GM12873 (cell line): ENCODE measurements around the gene UBE3B.

Experiments
- TF ChIP-seq, protein P1 (sequence below): IDR thresholded peaks from 2 replicates; pipeline ENCODE4 v1.5.1; 2012; ENCODE audit warnings: low read depth, mild to moderate bottlenecking, moderate library complexity, low read length, control low read depth; ENCODE audit not compliant: insufficient read depth; ENCODE audit errors: missing control alignments

The UBE3B gene

DNA sequence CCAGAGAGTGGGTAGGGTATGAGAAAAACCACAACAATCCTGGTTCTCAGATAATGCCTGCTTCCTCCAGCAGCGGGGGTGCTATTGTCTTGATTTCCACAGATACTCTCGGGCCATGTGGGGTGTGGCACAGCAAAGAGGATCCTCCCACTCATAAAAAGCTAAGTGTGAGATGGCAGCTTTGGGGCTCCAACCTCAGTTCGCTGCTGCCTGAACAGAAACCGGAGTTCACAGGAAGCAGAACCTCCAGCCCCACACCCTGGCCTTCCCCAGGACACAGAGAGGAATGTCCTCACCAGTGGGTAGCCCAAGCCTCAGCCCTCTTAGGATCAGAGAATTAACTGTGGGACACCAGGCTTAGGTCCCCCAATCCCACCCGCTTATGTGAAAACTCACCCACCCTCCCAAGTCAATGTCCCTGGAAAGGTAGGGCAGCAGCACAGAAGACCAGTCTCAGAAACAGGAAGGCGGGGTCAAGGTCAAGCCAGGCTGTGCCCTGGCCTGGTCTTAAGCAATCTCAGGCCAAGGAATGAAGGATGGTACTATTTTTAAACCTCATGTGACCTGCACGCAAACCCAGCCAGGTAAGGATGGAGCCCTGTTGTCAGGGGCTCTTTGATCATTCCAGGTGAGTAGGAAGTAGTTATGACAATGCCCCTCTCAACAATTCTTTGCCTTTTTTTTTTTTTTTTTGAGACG is 9.3 kb upstream of the UBE3B start:
- TF ChIP-seq, protein P1, sequence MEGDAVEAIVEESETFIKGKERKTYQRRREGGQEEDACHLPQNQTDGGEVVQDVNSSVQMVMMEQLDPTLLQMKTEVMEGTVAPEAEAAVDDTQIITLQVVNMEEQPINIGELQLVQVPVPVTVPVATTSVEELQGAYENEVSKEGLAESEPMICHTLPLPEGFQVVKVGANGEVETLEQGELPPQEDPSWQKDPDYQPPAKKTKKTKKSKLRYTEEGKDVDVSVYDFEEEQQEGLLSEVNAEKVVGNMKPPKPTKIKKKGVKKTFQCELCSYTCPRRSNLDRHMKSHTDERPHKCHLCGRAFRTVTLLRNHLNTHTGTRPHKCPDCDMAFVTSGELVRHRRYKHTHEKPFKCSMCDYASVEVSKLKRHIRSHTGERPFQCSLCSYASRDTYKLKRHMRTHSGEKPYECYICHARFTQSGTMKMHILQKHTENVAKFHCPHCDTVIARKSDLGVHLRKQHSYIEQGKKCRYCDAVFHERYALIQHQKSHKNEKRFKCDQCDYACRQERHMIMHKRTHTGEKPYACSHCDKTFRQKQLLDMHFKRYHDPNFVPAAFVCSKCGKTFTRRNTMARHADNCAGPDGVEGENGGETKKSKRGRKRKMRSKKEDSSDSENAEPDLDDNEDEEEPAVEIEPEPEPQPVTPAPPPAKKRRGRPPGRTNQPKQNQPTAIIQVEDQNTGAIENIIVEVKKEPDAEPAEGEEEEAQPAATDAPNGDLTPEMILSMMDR: no peak

DNA sequence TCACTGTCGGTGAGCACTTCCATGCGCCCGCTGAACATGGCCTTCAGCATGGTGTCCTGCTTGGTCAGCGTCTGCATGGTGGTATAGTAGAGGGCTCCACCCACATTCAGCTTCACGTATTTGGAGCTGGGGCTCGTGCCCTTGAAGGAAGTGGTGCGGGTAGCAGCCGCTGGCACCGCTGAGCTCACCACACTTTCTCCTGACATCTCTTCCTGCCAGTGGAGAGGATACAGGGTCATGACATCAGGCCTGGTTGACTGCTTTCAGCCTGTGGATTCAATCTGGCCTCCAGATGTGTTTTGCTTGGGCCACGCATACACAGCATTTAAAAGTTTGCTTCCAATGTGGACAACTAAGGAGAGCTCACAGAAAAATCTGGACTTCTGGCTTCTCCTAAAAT is 7.9 kb upstream of the UBE3B start:
- TF ChIP-seq, protein P1: no peak

- TF ChIP-seq, protein P1: no peak
Observed at GRCh38 chr12:109473006-109473405, 4.4 kb upstream of the UBE3B start.

- TF ChIP-seq, protein P1: no peak
Observed at GRCh38 chr12:109475121-109475520, 2.3 kb upstream of the UBE3B start.

GRCh38 chr12:109475993-109476806 is 1.2 kb upstream of the UBE3B start:
- TF ChIP-seq, protein P1: no peak

- TF ChIP-seq, protein P1: no peak
Observed at GRCh38 chr12:109476807-109477184, 638 bp upstream of the UBE3B start.

DNA sequence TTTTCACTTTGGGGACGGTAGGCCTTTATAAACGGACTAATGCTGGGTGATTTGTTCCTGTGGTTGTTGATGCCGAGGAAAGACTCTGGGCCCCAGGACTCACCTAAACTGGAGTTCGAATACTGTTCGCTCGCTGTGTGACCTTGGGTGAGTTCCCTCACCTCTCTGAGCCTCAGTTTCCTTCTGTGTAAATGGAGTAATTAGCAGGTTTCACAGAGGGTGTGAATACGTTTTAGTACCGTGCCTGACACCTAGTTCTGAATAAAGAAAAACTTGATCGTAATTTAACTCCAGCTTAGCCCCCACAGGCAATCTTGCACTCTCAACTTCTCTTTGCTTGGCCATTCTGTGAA is 505 bp downstream of the UBE3B start:
- TF ChIP-seq, protein P1: no peak
